ENCODE data around the gene DPCD. TPM values are rescaled to one million over a fixed set of nuclear protein-coding genes. Genes with fewer than 3 reads are reported as not detected.
A peak's percentile ranks its signal among the peaks of the same experiment; 100 is the strongest.

Gene DPCD
- total and polyA plus RNA-seq, 10 of the 15 experiments (the other 5 are each of a cell fraction or from before 2014, with no cell fraction given) = 9.7 to 50.9 (median 26.3) TPM

DNA sequence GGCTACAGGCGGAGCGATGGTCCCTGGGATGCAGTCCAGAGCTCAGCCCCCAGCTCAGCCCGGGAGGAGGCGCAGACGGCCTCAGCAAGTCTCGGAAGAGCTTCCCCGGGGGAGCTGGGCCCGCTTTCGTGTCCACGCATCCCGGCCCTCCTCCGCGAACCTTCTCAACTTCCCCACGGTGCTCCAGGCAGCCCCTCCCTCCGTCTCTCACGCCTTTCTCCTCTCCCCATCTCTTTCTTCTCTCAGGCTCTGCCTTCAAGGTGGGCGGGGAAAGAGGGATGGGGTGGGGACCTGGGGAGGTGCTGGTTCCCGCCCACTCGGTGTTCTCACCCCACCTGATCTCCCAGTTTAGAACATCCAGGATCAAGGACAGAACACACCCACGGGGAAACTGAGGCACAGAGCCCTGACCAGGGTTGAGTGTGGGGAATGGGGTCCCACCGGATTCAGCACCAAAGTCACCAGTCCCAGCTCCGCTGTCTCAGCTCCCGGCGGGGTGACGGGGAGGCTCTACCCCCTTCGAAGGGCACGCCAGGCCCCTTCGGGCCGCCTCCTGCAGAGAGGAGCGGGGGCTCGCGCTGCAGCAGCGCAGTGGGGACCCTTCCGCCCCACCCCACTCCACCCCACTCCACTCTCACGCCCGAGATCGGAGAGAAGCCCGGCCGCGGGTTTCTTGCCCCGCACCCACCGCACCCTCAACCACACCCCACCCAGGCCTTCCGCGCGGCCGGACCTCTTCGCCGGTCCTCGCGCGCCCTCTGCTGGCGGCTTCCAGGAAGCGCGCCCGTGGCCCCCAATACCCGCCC lies 18.3 kb upstream of the DPCD start (continued):
- TF ChIP-seq, protein P1, sequence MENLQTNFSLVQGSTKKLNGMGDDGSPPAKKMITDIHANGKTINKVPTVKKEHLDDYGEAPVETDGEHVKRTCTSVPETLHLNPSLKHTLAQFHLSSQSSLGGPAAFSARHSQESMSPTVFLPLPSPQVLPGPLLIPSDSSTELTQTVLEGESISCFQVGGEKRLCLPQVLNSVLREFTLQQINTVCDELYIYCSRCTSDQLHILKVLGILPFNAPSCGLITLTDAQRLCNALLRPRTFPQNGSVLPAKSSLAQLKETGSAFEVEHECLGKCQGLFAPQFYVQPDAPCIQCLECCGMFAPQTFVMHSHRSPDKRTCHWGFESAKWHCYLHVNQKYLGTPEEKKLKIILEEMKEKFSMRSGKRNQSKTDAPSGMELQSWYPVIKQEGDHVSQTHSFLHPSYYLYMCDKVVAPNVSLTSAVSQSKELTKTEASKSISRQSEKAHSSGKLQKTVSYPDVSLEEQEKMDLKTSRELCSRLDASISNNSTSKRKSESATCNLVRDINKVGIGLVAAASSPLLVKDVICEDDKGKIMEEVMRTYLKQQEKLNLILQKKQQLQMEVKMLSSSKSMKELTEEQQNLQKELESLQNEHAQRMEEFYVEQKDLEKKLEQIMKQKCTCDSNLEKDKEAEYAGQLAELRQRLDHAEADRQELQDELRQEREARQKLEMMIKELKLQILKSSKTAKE (IDR thresholded peaks at IDR 0.05; ENCODE audit: low read depth, poor library complexity, severe bottlenecking) = no peak
- TF ChIP-seq NR2C1 (IDR thresholded peaks at IDR 0.05) = no peak
- peak; percentile 84 for TF ChIP-seq CHD2 (IDR thresholded peaks at IDR 0.05; ENCODE audit: borderline replicate concordance, low read depth, low read length)
- 0 out of 2 replicates have a peak, but pooled peaks have one; percentile 10 for TF ChIP-seq TCF12 (IDR thresholded peaks at IDR 0.05; ENCODE audit: low read depth, low read length)
- no peak for TF ChIP-seq BMI1 (IDR thresholded peaks at IDR 0.05; ENCODE audit: borderline replicate concordance)
- TF ChIP-seq, protein P2, sequence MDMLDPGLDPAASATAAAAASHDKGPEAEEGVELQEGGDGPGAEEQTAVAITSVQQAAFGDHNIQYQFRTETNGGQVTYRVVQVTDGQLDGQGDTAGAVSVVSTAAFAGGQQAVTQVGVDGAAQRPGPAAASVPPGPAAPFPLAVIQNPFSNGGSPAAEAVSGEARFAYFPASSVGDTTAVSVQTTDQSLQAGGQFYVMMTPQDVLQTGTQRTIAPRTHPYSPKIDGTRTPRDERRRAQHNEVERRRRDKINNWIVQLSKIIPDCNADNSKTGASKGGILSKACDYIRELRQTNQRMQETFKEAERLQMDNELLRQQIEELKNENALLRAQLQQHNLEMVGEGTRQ (IDR thresholded peaks at IDR 0.05; ENCODE audit: borderline replicate concordance, low read depth, low read length) = no peak
- TF ChIP-seq RCOR1 (conservative IDR thresholded peaks at IDR 0.05; ENCODE audit: low read depth, low read length) = no peak
- no peak for TF ChIP-seq SRF (IDR thresholded peaks at IDR 0.05; ENCODE audit: low read depth in 2 of 2, low read length in 2 of 2)
- no peak for TF ChIP-seq TAF1 (IDR thresholded peaks at IDR 0.05; ENCODE audit: borderline replicate concordance, low read depth, low read length)
- TF ChIP-seq, protein P3, sequence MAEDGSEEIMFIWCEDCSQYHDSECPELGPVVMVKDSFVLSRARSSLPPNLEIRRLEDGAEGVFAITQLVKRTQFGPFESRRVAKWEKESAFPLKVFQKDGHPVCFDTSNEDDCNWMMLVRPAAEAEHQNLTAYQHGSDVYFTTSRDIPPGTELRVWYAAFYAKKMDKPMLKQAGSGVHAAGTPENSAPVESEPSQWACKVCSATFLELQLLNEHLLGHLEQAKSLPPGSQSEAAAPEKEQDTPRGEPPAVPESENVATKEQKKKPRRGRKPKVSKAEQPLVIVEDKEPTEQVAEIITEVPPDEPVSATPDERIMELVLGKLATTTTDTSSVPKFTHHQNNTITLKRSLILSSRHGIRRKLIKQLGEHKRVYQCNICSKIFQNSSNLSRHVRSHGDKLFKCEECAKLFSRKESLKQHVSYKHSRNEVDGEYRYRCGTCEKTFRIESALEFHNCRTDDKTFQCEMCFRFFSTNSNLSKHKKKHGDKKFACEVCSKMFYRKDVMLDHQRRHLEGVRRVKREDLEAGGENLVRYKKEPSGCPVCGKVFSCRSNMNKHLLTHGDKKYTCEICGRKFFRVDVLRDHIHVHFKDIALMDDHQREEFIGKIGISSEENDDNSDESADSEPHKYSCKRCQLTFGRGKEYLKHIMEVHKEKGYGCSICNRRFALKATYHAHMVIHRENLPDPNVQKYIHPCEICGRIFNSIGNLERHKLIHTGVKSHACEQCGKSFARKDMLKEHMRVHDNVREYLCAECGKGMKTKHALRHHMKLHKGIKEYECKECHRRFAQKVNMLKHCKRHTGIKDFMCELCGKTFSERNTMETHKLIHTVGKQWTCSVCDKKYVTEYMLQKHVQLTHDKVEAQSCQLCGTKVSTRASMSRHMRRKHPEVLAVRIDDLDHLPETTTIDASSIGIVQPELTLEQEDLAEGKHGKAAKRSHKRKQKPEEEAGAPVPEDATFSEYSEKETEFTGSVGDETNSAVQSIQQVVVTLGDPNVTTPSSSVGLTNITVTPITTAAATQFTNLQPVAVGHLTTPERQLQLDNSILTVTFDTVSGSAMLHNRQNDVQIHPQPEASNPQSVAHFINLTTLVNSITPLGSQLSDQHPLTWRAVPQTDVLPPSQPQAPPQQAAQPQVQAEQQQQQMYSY (CRISPR knock-in tag; IDR thresholded peaks at IDR 0.05) = no peak
- TF ChIP-seq CBX3 (IDR thresholded peaks at IDR 0.05; ENCODE audit: borderline replicate concordance, low read depth) = no peak
- no peak for TF ChIP-seq HDAC6 (IDR thresholded peaks at IDR 0.05; ENCODE audit: unreplicated experiment)
- TF ChIP-seq, protein P4, sequence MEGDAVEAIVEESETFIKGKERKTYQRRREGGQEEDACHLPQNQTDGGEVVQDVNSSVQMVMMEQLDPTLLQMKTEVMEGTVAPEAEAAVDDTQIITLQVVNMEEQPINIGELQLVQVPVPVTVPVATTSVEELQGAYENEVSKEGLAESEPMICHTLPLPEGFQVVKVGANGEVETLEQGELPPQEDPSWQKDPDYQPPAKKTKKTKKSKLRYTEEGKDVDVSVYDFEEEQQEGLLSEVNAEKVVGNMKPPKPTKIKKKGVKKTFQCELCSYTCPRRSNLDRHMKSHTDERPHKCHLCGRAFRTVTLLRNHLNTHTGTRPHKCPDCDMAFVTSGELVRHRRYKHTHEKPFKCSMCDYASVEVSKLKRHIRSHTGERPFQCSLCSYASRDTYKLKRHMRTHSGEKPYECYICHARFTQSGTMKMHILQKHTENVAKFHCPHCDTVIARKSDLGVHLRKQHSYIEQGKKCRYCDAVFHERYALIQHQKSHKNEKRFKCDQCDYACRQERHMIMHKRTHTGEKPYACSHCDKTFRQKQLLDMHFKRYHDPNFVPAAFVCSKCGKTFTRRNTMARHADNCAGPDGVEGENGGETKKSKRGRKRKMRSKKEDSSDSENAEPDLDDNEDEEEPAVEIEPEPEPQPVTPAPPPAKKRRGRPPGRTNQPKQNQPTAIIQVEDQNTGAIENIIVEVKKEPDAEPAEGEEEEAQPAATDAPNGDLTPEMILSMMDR (IDR thresholded peaks at IDR 0.05 in 2 of 3, conservative IDR thresholded peaks at IDR 0.05 in 1 of 3; ENCODE audit: control insufficient read depth in 2 of 3, extremely low read depth in 1 of 3, insufficient read depth in 1 of 3, low read depth in 3 of 3, low read length in 3 of 3) = peak; percentile 47 to 88 (median 81)
- TF ChIP-seq, protein P5, sequence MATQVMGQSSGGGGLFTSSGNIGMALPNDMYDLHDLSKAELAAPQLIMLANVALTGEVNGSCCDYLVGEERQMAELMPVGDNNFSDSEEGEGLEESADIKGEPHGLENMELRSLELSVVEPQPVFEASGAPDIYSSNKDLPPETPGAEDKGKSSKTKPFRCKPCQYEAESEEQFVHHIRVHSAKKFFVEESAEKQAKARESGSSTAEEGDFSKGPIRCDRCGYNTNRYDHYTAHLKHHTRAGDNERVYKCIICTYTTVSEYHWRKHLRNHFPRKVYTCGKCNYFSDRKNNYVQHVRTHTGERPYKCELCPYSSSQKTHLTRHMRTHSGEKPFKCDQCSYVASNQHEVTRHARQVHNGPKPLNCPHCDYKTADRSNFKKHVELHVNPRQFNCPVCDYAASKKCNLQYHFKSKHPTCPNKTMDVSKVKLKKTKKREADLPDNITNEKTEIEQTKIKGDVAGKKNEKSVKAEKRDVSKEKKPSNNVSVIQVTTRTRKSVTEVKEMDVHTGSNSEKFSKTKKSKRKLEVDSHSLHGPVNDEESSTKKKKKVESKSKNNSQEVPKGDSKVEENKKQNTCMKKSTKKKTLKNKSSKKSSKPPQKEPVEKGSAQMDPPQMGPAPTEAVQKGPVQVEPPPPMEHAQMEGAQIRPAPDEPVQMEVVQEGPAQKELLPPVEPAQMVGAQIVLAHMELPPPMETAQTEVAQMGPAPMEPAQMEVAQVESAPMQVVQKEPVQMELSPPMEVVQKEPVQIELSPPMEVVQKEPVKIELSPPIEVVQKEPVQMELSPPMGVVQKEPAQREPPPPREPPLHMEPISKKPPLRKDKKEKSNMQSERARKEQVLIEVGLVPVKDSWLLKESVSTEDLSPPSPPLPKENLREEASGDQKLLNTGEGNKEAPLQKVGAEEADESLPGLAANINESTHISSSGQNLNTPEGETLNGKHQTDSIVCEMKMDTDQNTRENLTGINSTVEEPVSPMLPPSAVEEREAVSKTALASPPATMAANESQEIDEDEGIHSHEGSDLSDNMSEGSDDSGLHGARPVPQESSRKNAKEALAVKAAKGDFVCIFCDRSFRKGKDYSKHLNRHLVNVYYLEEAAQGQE (IDR thresholded peaks at IDR 0.05; ENCODE audit: low read depth, low read length) = no peak

Measured in GM12878 (cell line).